Stimulated activated CD8-positive, alpha-beta memory T cell treated with anti-CD3 and anti-CD28 coated beads, Interleukin-12 subunit alpha, Interleukin-12 subunit beta, amount 100 ng/mL, for 24 hours (primary cell): ENCODE results near the gene ANTXR1.

ENCODE experiments used
- DNase-seq: peaks from one replicate; pipeline ENCODE4 v3.0.0-alpha.2; 2020; ENCODE audit errors: extremely low read depth

The ANTXR1 gene

GRCh38 chr2:69279931-69280681 is 267.1 kb downstream of the ANTXR1 start:
- no peak for DNase-seq

GRCh38 chr2:69280796-69281412 is 267.9 kb downstream of the ANTXR1 start:
- DNase-seq, result no peak

- DNase-seq, result no peak
Observed at GRCh38 chr2:69285379-69285894, 272.5 kb downstream of the ANTXR1 start.

- no peak for DNase-seq
Observed at GRCh38 chr2:69287544-69287943, 274.6 kb downstream of the ANTXR1 start.

- no peak for DNase-seq
Observed at GRCh38 chr2:69288429-69288828, 275.4 kb downstream of the ANTXR1 start.

- DNase-seq, result no peak
Observed at GRCh38 chr2:69291004-69291650, 278.1 kb downstream of the ANTXR1 start.

- DNase-seq, result no peak
Observed at GRCh38 chr2:69291721-69292120, 278.7 kb downstream of the ANTXR1 start.

GRCh38 chr2:69292256-69292655 is 279.3 kb downstream of the ANTXR1 start:
- no peak for DNase-seq

- DNase-seq, result no peak
Observed at GRCh38 chr2:69296421-69296820, 283.4 kb downstream of the ANTXR1 start.

GRCh38 chr2:69297216-69297615 is 284.2 kb downstream of the ANTXR1 start:
- no peak for DNase-seq

GRCh38 chr2:69298261-69298660 is 285.3 kb downstream of the ANTXR1 start:
- DNase-seq, result no peak

GRCh38 chr2:69298862-69299261 is 285.9 kb downstream of the ANTXR1 start:
- DNase-seq, result no peak
